GM18867 (cell line): ENCODE data around the gene DLD.

Experiments
- ATAC-seq: cut with Tn5 transposase; IDR thresholded peaks from one replicate; pipeline ENCODE4 v1.9.1; 2021; ENCODE audit warnings: mild to moderate bottlenecking, moderate library complexity; ENCODE audit not compliant: unreplicated experiment

DLD gene

GRCh38 chr7:107966711-107967110 lies 75.7 kb downstream of the DLD start:
- ATAC-seq, result no peak

- ATAC-seq, result no peak
These were observed 76.4 kb downstream of the DLD start for GRCh38 chr7:107967420-107967819.

GRCh38 chr7:107968449-107968848 lies 77.5 kb downstream of the DLD start:
- no peak for ATAC-seq

- ATAC-seq, result no peak
These were observed 78.9 kb downstream of the DLD start for GRCh38 chr7:107969856-107970255.
